ENCODE results near the gene DHX40.
"Not testable (repeated sequence)": the region's sequence is repeated elsewhere in the genome, so short reads cannot be mapped to it uniquely, and the experiment has no call there.

The DHX40 gene

DNA sequence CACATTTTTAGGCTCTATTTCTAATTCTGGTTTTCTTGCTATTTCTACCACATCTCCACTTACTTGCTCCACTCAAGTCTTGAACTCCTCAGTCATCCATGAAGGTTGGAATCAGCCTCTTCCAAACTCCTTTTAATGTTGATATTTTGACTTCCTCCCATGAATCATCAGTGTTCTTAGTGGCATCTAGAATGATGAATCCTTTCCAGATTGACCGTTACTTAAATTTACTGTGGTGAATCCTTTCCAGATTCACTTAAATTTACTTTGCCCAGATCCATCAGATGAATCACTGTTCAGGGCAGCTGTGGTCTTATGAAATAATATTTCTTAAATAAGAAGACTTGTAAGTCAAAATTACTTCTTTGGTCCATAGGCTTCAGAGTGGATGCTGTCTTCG lies 86.7 kb downstream of the DHX40 start:
- H3K36me3 Mint-ChIP-seq (ENCODE audit: low read depth): peaks cover 80% of the 10 kb centered on the region

DNA sequence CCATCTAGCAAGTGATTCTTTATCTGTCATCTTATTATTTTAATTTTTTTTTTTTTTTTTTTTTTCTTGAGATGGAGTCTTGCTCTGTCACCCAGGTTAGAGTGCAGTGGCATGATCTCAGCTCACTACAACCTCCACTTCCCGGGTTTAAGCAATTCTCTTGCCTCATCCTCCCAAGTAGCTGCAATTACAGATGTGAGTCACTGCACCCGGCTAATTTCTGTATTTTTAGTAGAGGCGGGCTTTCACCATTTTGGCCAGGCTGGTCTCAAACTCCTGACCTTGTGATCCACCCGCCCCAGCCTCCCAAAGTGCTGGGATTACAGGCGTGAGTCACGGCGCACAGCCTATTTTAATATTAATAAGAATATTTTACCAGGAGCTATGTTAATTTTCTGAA lies 91.2 kb downstream of the DHX40 start:
- H3K27me3 Mint-ChIP-seq, DNase-seq, ATAC-seq, H3K4me1 Mint-ChIP-seq, H3K4me3 Mint-ChIP-seq, H3K27ac Mint-ChIP-seq, H3K9me3 Mint-ChIP-seq: not testable (repeated sequence)
- peaks cover 71% of the 10 kb centered on the region for H3K36me3 Mint-ChIP-seq (ENCODE audit: low read depth)

More for the DNA sequence above, 86.7 kb downstream of the DHX40 start:
- peaks cover 28% of the 10 kb centered on the region for H3K4me1 Mint-ChIP-seq
- no peak overlapping the region for H3K4me3 Mint-ChIP-seq
- H3K27me3 Mint-ChIP-seq: no peaks in the 10 kb centered on the region
- ATAC-seq (no peak), DNase-seq (no peak)
- no peaks in the 10 kb centered on the region for H3K9me3 Mint-ChIP-seq
- peak overlapping the region; percentile 4 for H3K27ac Mint-ChIP-seq

Data from activated naive CD8-positive, alpha-beta T cell treated with anti-CD3 and anti-CD28 coated beads, Interleukin-2, amount 50 U/mL, for 24 hours (primary cell).